ENCODE results near the gene MFRP. TPM values are rescaled to one million over a fixed set of nuclear protein-coding genes. Genes with fewer than 3 reads are reported as not detected.

Gene MFRP
- total RNA-seq, 2 experiments from 2014 or later = not detected

DNA sequence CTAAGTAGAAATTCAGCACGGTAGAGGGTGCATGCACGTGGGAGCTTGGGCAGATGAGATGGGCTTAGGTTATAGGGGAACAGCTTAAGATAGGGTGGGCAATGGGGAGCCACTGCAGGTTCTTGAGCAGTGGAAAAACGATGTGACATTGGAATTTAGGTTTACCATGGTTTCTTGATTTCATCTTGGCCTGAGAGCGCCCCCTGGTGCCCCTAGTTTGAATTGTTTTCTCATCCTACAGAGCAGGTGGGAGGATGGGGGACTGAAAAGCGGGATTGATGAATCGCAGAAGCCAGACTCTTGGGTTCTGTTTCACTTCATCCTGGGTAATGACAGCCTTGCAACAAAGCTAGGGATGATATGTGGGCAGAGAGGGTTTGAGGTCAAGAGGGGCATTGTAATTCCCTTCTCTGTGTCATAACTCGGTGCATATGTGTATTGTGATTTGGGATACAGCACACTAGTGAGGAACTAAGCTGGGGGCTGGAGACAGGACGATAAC, 22.9 kb downstream of the MFRP start:
- Mint-ChIP-seq H3K9me3 (no peaks in the 10 kb centered on the region), H3K27me3 (peaks cover 11% of the 10 kb centered on the region), H3K27ac (no peak overlapping the region), H3K36me3 (ENCODE audit: low read depth) (no peaks in the 10 kb centered on the region), H3K4me3 (peak overlapping the region; percentile 69), H3K4me1 (ENCODE audit: low read depth) (peaks cover 27% of the 10 kb centered on the region)
- ChIA-PET CTCF (interaction anchor here (0.7 to 4.3 kb wide), 11 partner anchors 9 to 127 kb away, joined by 3 to 18 read pairs (median 4); partner anchors contain the start of gene CBL), POLR2A (interaction anchor here (0.6 to 3.7 kb wide), 5 partner anchors 8 to 154 kb away, joined by 3 to 27 read pairs (median 6); partner anchors contain the start of genes CBL and NLRX1)
- no peak overlapping the region for H3K4me3 ChIP-seq (ENCODE audit: low read length)
- TF ChIP-seq CTCF (IDR thresholded peaks at IDR 0.05) = peak; percentile 86
- H3K9me3 ChIP-seq (ENCODE audit: control insufficient read depth in 1 of 2, insufficient read depth in 1 of 2, low read length in 2 of 2) = no peaks in the 10 kb centered on the region
- intact Hi-C loops (cut with DNase I, micrococcal nuclease) = loop anchor here (1.0 to 5.0 kb wide), 5 partner anchors 41 to 155 kb away; partner anchors contain the start of genes NLRX1 (in 2 of the 2) and CBL (in 1 of the 2)
- H3K27me3 ChIP-seq (ENCODE audit: control insufficient read depth in 1 of 2, insufficient read depth in 2 of 2, low read length in 2 of 2) = peaks cover 1 to 5% of the 10 kb centered on the region in 2 experiments
- ATAC-seq (ENCODE audit: poor library complexity) (peak; percentile 33), DNase-seq (peak; percentile 68 to 89 (median 80))
- no peaks in the 10 kb centered on the region for H3K36me3 ChIP-seq (ENCODE audit: insufficient read depth, low read length)
- H3K27ac ChIP-seq (ENCODE audit: low read depth in 1 of 2, low read length in 2 of 2) = no peak overlapping the region
- H3K4me1 ChIP-seq (ENCODE audit: insufficient read depth, low read length) = peaks cover 43% of the 10 kb centered on the region

DNA sequence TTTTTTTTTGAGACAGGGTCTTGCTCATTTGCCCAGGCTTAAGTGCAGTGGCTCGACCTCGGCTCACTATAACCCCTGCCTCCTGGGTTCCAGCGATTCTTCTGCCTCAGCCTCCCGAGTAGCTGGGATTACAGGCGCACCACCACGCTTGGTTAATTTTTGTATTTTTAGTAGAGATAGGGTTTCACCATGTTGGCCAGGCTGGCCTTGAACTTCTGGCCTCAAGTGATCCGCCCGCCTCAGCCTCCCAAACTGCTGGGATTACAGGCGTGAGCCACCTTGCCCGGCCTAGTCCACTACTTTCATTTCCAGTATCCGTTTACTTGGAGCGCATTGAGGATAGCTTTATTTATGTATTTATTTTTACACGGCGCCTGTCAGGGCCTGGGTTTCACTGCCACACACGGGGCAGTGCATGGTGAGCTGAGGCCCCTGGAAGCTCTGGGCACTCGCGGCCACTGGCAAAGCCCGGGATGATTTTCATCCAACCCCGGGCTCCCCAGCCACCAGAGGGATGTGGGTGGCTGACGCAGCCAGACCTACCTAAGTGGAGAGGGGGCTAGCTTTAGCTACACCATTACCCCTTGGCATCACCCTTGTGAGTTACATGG, 23.5 kb downstream of the MFRP start:
- Histone ChIP-seq H3K4me1 (ENCODE audit: insufficient read depth, low read length) (peaks cover 49% of the 10 kb centered on the region), H3K27ac (ENCODE audit: low read depth in 1 of 2, low read length in 2 of 2) (no peak overlapping the region), H3K36me3 (ENCODE audit: insufficient read depth, low read length) (no peaks in the 10 kb centered on the region), H3K27me3 (ENCODE audit: control insufficient read depth in 1 of 2, insufficient read depth in 2 of 2, low read length in 2 of 2) (peaks cover 3 to 6% of the 10 kb centered on the region in 2 experiments), H3K9me3 (ENCODE audit: control insufficient read depth in 1 of 2, insufficient read depth in 1 of 2, low read length in 2 of 2) (no peaks in the 10 kb centered on the region), H3K4me3 (ENCODE audit: low read length) (no peak overlapping the region)
- Mint-ChIP-seq H3K9me3 (no peaks in the 10 kb centered on the region), H3K4me1 (ENCODE audit: low read depth) (peaks cover 29% of the 10 kb centered on the region), H3K4me3 (peak overlapping the region; percentile 37), H3K27ac (no peak overlapping the region), H3K27me3 (peaks cover 13% of the 10 kb centered on the region), H3K36me3 (ENCODE audit: low read depth) (no peaks in the 10 kb centered on the region)
- intact Hi-C loops (cut with DNase I, micrococcal nuclease) = loop anchor here (1.0 to 5.0 kb wide), 5 partner anchors 41 to 155 kb away; partner anchors contain the start of genes NLRX1 (in 2 of the 2) and CBL (in 1 of the 2)
- CTCF ChIA-PET = interaction anchor here (0.7 to 4.3 kb wide), 9 partner anchors 11 to 126 kb away, joined by 3 to 18 read pairs (median 4); partner anchors contain the start of gene USP2
- no peak for TF ChIP-seq CTCF (IDR thresholded peaks at IDR 0.05)
- ATAC-seq (ENCODE audit: poor library complexity) = no peak
- peak in 1 of 14 experiments; percentile 8 for DNase-seq
- POLR2A ChIA-PET = interaction anchor here (0.6 to 3.7 kb wide), 6 partner anchors 8 to 154 kb away, joined by 3 to 27 read pairs (median 6); partner anchors contain the start of genes CBL and NLRX1

GRCh38 chr11:119322360-119322739, 24.2 kb downstream of the MFRP start:
- DNase-seq (peak in 1 of 14 experiments; percentile 8), ATAC-seq (ENCODE audit: poor library complexity) (no peak)
- intact Hi-C loops (cut with DNase I, micrococcal nuclease) = loop anchor here (2.0 to 5.0 kb wide), 3 partner anchors 40 to 126 kb away; no protein-coding TSS in a partner anchor
- H3K4me1 ChIP-seq (ENCODE audit: insufficient read depth, low read length) = peaks cover 56% of the 10 kb centered on the region
- no peak overlapping the region for H3K4me3 ChIP-seq (ENCODE audit: low read length)
- peaks cover 19% of the 10 kb centered on the region for H3K27me3 Mint-ChIP-seq
- ChIA-PET POLR2A (interaction anchor here (1.1 to 3.7 kb wide), 4 partner anchors 11 to 117 kb away, joined by 3 to 27 read pairs (median 12); partner anchors contain the start of gene CBL), CTCF (interaction anchor here (1.0 to 4.3 kb wide), 5 partner anchors 16 to 59 kb away, joined by 3 to 18 read pairs (median 4); partner anchors contain the start of gene USP2)
- peaks cover 29% of the 10 kb centered on the region for H3K4me1 Mint-ChIP-seq (ENCODE audit: low read depth)
- no peaks in the 10 kb centered on the region for H3K36me3 ChIP-seq (ENCODE audit: insufficient read depth, low read length)
- H3K27ac ChIP-seq (ENCODE audit: low read depth in 1 of 2, low read length in 2 of 2) = no peak overlapping the region
- H3K9me3 Mint-ChIP-seq = no peaks in the 10 kb centered on the region
- H3K4me3 Mint-ChIP-seq = peak overlapping the region; percentile 0
- H3K27me3 ChIP-seq (ENCODE audit: control insufficient read depth in 1 of 2, insufficient read depth in 2 of 2, low read length in 2 of 2) = peaks cover 6 to 9% of the 10 kb centered on the region in 2 experiments
- H3K9me3 ChIP-seq (ENCODE audit: control insufficient read depth in 1 of 2, insufficient read depth in 1 of 2, low read length in 2 of 2) = no peaks in the 10 kb centered on the region
- H3K36me3 Mint-ChIP-seq (ENCODE audit: low read depth) = no peaks in the 10 kb centered on the region
- H3K27ac Mint-ChIP-seq = no peak overlapping the region
- no peak for TF ChIP-seq CTCF (IDR thresholded peaks at IDR 0.05)
